ENCODE data around the gene PSMD12. TPM values are rescaled to one million over a fixed set of nuclear protein-coding genes. Genes with fewer than 3 reads are reported as not detected.

Gene PSMD12
- total RNA-seq, 1 donor from 2014 or later, result 48.6 TPM

- TF ChIP-seq CTCF (IDR thresholded peaks at IDR 0.05; ENCODE audit: unreplicated experiment), result no peak
Observed at GRCh38 chr17:67364847-67365737, 1.3 kb downstream of the PSMD12 start.

GRCh38 chr17:67362173-67362572 is 4.2 kb downstream of the PSMD12 start:
- TF ChIP-seq CTCF (IDR thresholded peaks at IDR 0.05; ENCODE audit: unreplicated experiment), result no peak
- Mint-ChIP-seq H3K27ac (peak overlapping the region; percentile 67), H3K4me1 (ENCODE audit: low read depth) (peaks cover 19% of the 10 kb centered on the region), H3K27me3 (no peaks in the 10 kb centered on the region), H3K4me3 (ENCODE audit: low read depth) (no peak overlapping the region), H3K36me3 (ENCODE audit: insufficient read depth) (peaks cover 14% of the 10 kb centered on the region), H3K9me3 (ENCODE audit: low read depth) (no peaks in the 10 kb centered on the region)
- no peak for DNase-seq (ENCODE audit: low spot score, unreplicated experiment)

More at GRCh38 chr17:67364847-67365737, 1.3 kb downstream of the PSMD12 start:
- Mint-ChIP-seq H3K36me3 (ENCODE audit: insufficient read depth) (peaks cover 12% of the 10 kb centered on the region), H3K4me3 (ENCODE audit: low read depth) (peak overlapping the region; percentile 87), H3K4me1 (ENCODE audit: low read depth) (peaks cover 19% of the 10 kb centered on the region), H3K27ac (peak overlapping the region; percentile 93), H3K9me3 (ENCODE audit: low read depth) (no peaks in the 10 kb centered on the region), H3K27me3 (no peaks in the 10 kb centered on the region)
- no peak for DNase-seq (ENCODE audit: low spot score, unreplicated experiment)

GRCh38 chr17:67360880-67361279 is 5.5 kb downstream of the PSMD12 start:
- H3K9me3 Mint-ChIP-seq (ENCODE audit: low read depth), result no peaks in the 10 kb centered on the region
- no peak for TF ChIP-seq CTCF (IDR thresholded peaks at IDR 0.05; ENCODE audit: unreplicated experiment)
- H3K27ac Mint-ChIP-seq, result no peak overlapping the region
- DNase-seq (ENCODE audit: low spot score, unreplicated experiment), result no peak
- peaks cover 16% of the 10 kb centered on the region for H3K36me3 Mint-ChIP-seq (ENCODE audit: insufficient read depth)
- no peak overlapping the region for H3K4me3 Mint-ChIP-seq (ENCODE audit: low read depth)
- H3K27me3 Mint-ChIP-seq, result no peaks in the 10 kb centered on the region
- H3K4me1 Mint-ChIP-seq (ENCODE audit: low read depth), result peaks cover 17% of the 10 kb centered on the region

GRCh38 chr17:67359960-67360791 is 6.2 kb downstream of the PSMD12 start:
- DNase-seq (ENCODE audit: low spot score, unreplicated experiment), result no peak

More at GRCh38 chr17:67359960-67360791, 6.2 kb downstream of the PSMD12 start:
- Mint-ChIP-seq H3K4me1 (ENCODE audit: low read depth) (peaks cover 10% of the 10 kb centered on the region), H3K4me3 (ENCODE audit: low read depth) (no peak overlapping the region), H3K27ac (peak overlapping the region; percentile 57), H3K36me3 (ENCODE audit: insufficient read depth) (peaks cover 20% of the 10 kb centered on the region), H3K9me3 (ENCODE audit: low read depth) (no peaks in the 10 kb centered on the region), H3K27me3 (no peaks in the 10 kb centered on the region)
- peak; percentile 31 for TF ChIP-seq CTCF (IDR thresholded peaks at IDR 0.05; ENCODE audit: unreplicated experiment)
